ENCODE results near the gene NCAM1.

DNA sequence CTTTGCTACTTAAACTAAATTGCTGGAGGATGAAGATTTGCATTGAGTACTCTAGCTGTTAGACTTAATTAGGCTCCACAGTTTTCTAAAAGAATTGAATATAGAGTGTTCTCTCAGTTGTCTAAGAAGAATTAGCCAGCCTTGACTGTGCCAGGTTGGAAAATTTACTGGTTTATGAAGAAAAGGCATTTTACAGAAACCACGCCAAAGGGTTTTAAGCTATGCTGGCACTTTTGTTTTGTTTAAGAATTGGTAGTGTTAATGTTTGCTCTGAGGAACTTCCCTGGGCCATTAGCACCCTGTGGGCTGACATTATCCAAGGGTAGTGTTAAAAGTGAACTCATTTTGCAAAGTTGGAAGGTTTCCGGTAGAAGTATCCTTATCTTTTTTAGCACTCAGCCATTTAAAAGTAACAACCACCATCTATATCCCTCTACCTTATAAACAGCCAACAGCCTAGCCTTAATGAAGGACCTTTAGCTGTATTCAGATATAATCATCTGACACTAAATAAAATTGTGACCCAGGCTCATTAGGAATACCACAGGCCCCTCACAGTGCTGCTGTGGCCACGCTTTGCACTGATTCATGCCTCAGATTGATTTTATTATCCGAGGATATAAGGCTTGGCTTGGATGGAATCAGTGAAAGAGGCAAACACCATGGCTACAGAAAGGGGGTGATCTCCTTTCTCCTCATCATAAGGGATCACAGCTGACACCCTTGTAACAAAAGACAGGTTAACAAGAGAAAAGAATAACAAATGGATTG, 158.9 kb downstream of the NCAM1 start:
- TF ChIP-seq ZNF660 (CRISPR knock-in tag; IDR thresholded peaks at IDR 0.05; ENCODE audit: borderline replicate concordance, low read depth), result no peak
- TF ChIP-seq CTCF (CRISPR knock-in tag; IDR thresholded peaks at IDR 0.05), result no peak
- TF ChIP-seq HHEX (CRISPR knock-in tag; IDR thresholded peaks at IDR 0.05), result no peak
- TF ChIP-seq PREB (CRISPR knock-in tag; IDR thresholded peaks at IDR 0.05), result no peak
- TF ChIP-seq ATF3 (CRISPR knock-in tag; IDR thresholded peaks at IDR 0.05), result no peak
